Mucosa of stomach (tissue), 1 donor: Measurements from ENCODE around the gene CMYA5.

Source experiments
- H3K27me3 ChIP-seq: one replicate; pipeline ENCODE4 v1.7.0; 2013; ENCODE audit warnings: mild to moderate bottlenecking, low read length; ENCODE audit not compliant: control insufficient read depth, insufficient read depth
- H3K36me3 ChIP-seq: one replicate; pipeline ENCODE4 v1.7.0; 2013; ENCODE audit warnings: low read length; ENCODE audit not compliant: control insufficient read depth, insufficient read depth
- H3K4me1 ChIP-seq: one replicate; pipeline ENCODE4 v1.7.0; 2013; ENCODE audit warnings: mild to moderate bottlenecking, low read length; ENCODE audit not compliant: control insufficient read depth, insufficient read depth
- H3K4me3 ChIP-seq: one replicate; pipeline ENCODE4 v1.7.0; 2013; ENCODE audit warnings: low read length
- H3K9ac ChIP-seq: one replicate; pipeline ENCODE4 v1.7.0; 2013; ENCODE audit warnings: mild to moderate bottlenecking, low read length, moderate library complexity
- H3K9me3 ChIP-seq: one replicate; pipeline ENCODE4 v1.7.0; 2013; ENCODE audit warnings: mild to moderate bottlenecking, low read length, moderate library complexity; ENCODE audit not compliant: control insufficient read depth
- donor health status: Pancreatic carcinoma.

CMYA5 gene

DNA sequence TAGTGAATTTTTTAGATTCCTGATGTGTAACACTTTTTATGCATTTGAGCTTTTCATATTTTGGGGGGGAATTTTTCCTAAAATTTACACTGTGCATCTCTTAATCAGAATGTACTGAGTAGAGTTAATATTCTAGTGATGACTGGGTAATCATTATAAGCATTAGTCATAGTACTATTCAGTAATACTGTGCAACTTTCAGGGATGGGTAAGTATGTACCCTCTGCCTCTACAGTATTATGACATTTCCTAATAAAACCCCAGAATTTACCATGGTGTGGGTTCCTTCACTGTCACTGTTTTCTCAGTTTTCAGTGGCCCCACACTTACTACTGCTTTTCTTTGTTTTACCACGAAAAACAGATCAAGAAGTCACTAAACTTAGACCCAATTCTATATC is 2.8 kb upstream of the CMYA5 start:
- Histone ChIP-seq H3K4me1 (no peaks in the 10 kb centered on the region), H3K36me3 (no peaks in the 10 kb centered on the region)

DNA sequence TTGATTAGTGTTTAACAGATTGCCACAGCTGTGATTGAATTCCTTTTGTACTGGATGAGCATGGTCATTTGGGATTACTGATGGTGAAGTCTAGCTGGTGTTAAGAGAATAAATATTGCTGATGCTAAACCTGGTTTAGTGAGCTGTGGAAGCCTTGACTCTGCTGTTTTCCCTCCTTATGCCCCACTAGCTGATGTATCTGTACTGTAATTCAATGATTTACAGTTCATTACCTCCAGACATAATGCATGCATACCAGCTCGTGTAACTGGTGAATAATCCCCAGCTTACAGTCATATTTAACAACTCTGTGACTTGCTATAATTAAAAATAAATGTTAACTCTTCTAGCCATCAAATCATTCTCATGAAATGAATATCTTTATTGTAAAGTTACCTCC is 1.7 kb upstream of the CMYA5 start:
- Histone ChIP-seq H3K9me3 (no peaks in the 10 kb centered on the region), H3K9ac (no peak overlapping the region), H3K27me3 (no peaks in the 10 kb centered on the region), H3K36me3 (no peaks in the 10 kb centered on the region), H3K4me1 (no peaks in the 10 kb centered on the region), H3K4me3 (no peak overlapping the region)

More for the DNA sequence above, 2.8 kb upstream of the CMYA5 start:
- Histone ChIP-seq H3K27me3 (no peaks in the 10 kb centered on the region), H3K9ac (no peak overlapping the region), H3K9me3 (no peaks in the 10 kb centered on the region), H3K4me3 (no peak overlapping the region)

DNA sequence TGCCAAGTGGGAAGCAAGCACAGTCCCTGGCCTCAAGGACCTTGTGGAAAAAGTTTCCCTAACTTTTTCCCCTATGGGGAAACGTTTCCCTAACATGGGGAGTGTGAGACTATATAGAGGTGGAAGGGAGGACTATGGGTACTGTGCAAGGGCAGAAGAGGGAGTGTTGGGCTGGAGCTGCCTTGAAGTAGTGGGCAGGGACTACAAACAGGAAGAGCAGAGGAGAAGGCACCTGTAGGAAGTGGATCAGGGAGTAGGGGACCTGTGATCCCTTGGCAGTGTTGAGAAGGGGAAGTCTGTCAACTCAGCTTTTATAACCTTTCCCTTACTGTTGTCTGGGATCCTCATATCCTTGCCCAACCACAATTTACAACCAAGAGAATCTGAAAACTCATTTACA is 1.4 kb downstream of the CMYA5 start:
- Histone ChIP-seq H3K9me3 (no peaks in the 10 kb centered on the region), H3K4me1 (no peaks in the 10 kb centered on the region), H3K36me3 (no peaks in the 10 kb centered on the region), H3K9ac (no peak overlapping the region), H3K4me3 (no peak overlapping the region), H3K27me3 (no peaks in the 10 kb centered on the region)

DNA sequence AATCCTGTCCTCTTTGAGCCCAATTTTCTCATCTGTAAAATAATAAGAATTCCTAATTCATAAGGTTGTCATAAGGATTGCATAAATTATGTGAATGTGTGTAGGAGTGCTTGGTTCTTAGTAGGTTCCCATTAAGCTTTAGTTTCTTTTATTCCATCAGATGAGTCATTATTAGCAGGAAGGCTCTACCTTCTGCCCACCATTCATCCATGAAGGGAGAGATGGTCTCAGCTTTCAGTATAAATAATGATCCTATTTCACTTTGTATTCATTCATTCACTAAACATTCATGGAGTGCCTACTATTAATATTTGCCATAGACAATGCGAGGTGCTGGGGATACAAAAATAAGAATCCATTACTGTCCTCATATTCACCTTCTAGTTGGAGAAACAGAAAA is 3.0 kb downstream of the CMYA5 start:
- no peaks in the 10 kb centered on the region for H3K36me3 ChIP-seq
- H3K4me3 ChIP-seq: no peak overlapping the region
- no peak overlapping the region for H3K9ac ChIP-seq
- no peaks in the 10 kb centered on the region for H3K27me3 ChIP-seq
- no peaks in the 10 kb centered on the region for H3K9me3 ChIP-seq
- no peaks in the 10 kb centered on the region for H3K4me1 ChIP-seq

DNA sequence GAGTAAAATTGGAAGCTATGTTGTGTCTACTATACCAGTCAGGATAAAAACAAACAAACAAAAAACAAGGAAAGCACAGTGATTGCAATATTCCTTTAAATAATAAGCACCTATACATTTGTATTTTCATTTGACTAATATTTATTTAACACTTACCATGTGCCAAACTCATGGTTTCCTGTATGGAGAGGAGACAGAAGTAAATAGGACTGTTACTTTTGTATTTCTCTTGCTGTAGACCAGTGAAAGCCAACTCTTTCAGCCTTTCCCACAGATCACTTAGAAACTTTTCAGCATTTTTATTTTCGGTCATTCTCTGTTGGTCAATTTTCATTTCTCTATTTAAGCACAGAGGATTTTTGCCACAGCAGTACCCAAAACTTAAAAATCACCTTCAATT is 4.5 kb downstream of the CMYA5 start:
- H3K27me3 ChIP-seq: no peaks in the 10 kb centered on the region

DNA sequence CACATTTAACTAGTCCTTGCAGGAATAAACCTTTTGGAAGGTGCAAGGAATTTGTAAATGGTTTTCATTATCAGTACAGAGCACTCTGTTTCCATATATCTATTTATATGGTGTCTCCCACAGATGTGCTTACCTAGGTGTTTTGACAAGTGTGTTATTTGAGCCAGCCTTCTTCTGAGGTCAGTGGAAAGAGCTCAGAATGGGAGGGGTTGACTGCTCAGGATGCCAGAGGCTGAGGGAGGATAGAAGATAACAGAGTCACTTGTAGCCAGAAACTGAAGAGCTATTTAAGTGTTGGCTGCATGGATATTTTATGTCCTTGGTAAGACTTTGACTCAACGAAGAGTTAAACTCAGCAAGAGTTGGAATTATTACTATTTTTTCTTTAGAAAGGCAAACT is 5.0 kb downstream of the CMYA5 start:
- Histone ChIP-seq H3K27me3 (no peaks in the 10 kb centered on the region), H3K9ac (no peak overlapping the region), H3K4me1 (no peaks in the 10 kb centered on the region), H3K36me3 (no peaks in the 10 kb centered on the region), H3K4me3 (no peak overlapping the region), H3K9me3 (no peaks in the 10 kb centered on the region)

More for the DNA sequence above, 4.5 kb downstream of the CMYA5 start:
- no peaks in the 10 kb centered on the region for H3K9me3 ChIP-seq
- no peaks in the 10 kb centered on the region for H3K36me3 ChIP-seq
- no peaks in the 10 kb centered on the region for H3K4me1 ChIP-seq
- no peak overlapping the region for H3K4me3 ChIP-seq
- no peak overlapping the region for H3K9ac ChIP-seq

DNA sequence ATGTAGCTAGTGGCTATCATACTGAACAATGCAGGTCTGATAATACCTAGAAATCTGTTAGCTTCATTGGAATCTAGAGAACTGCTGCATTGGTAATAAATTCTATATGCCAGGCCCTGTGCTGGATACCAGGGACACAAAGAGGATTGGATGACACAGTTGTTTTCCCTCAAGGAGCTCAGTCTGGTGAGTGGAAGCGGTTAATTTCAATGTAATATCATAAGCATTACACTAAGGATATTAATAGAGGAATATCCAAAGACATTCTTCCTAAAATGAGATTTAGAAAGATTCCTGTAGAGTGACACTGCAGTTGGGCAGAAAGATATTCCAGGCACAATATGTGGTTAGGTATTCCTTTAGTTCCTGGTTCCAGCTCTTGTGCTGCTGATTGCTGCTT is 5.9 kb downstream of the CMYA5 start:
- Histone ChIP-seq H3K36me3 (no peaks in the 10 kb centered on the region), H3K4me3 (no peak overlapping the region), H3K4me1 (no peaks in the 10 kb centered on the region), H3K9me3 (no peaks in the 10 kb centered on the region), H3K9ac (no peak overlapping the region), H3K27me3 (no peaks in the 10 kb centered on the region)

DNA sequence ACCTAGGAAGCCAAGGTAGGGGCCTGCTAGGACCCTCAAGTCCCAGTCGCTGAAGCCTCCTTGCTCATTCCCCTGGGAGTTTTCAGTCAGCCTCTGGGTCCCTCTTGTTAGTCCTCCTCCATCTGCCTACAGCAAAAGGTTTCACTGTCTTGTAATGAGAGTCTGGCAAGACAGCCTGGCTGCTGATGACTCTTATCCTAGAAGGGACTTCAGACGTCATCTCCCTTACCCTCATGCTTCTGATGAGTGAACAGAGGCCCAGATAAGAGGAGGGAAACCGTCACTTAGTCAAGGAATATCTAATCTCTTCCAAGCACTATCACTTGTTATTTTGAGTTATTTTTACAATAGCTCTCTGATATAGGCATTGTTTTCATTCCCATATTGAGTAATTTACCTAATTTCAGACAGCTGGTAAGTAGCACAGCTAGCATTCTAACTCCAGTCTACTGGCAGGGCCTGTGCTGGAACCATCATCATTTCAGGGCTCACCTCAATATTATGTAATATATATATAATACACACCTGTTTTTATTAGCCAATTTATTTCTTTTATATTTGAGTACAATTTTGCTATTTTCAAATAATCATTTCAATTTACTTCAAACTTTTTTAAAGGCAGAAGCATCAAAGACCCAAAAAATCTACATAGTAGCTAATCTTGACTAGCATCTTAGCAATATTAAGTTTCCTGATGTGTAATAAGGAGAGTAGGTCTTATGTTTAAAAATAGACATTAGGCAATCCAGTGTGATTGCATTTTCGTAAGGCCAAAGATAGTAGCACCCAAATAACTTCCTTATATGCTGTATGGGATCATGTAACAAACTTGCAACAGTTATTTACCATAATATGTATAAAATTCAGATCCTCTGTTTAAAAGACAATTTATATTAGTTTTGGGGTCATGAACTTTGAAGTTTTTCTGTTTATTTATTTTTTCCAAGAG is 7.9 kb downstream of the CMYA5 start:
- Histone ChIP-seq H3K36me3 (no peaks in the 10 kb centered on the region), H3K9me3 (no peaks in the 10 kb centered on the region), H3K4me3 (no peak overlapping the region)

DNA sequence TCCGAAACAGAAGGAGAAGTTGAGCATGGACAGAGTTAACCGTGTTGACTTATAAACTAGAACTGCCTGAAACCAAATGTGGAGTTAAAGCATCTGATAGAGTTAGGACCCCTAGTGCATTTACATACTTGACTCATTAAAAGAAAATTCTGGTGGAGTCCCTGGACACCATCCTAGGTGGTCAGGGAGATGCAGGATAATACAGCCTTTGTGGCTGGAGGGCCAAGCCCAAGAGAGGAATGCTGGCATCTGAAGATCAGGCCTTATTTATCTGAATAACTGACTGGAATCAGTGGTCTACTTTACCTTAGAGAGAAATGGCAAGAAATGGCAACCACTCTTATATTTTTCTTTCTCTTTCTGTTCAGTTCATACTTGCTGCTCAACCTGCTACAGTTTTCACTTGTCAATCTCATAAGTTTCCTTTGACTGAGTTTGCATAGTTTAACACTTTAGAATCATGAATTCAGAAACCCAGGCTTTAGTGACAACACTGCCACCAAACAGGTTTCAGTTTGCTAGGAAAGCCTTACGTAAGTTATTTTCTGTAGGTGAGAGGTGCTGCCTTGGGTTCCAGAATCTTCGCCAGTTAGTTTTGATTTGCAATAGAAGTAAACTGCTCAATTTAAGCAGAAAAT is 10.2 kb downstream of the CMYA5 start:
- no peaks in the 10 kb centered on the region for H3K36me3 ChIP-seq
- H3K4me1 ChIP-seq: no peaks in the 10 kb centered on the region
- no peak overlapping the region for H3K4me3 ChIP-seq
- no peaks in the 10 kb centered on the region for H3K9me3 ChIP-seq
- no peak overlapping the region for H3K9ac ChIP-seq
- no peaks in the 10 kb centered on the region for H3K27me3 ChIP-seq

More for the DNA sequence above, 7.9 kb downstream of the CMYA5 start:
- Histone ChIP-seq H3K9ac (no peak overlapping the region), H3K27me3 (no peaks in the 10 kb centered on the region), H3K4me1 (no peaks in the 10 kb centered on the region)

DNA sequence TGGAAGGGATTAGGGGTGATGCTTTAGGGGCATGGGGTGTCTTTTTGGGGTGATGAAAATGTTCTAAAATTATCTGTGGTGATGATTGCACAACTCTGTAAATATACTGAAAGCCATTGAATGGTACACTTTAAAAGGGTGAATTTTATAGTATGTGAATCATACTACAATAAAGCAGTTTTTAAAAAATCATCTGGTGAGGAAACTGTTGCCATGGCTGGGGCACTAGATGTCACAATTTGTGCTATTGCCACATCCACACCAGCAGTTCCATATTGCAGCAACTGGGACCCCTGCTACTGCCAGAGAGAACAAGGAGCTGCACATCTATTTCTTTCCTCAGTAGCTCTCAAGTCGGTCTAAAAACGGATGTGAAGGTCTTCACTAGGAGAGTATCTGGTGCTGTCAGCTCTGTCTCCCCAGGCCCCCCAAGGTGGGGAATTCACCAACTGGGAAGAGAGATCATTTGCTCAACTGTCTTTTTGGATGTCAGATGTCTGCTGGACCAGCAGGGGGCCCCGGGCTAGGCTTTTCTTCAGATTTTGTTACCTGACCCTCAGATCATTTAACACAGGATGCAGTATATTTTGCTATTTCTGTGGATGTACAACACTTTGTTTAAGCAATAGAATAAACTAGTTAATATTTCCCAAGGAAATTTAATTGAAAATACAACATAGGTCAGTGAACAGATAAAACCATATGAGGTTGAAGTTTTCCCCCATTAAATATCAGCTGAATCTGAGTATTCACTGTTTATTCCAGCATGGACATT is 13.2 kb downstream of the CMYA5 start:
- H3K4me3 ChIP-seq: no peak overlapping the region
- no peaks in the 10 kb centered on the region for H3K27me3 ChIP-seq
- H3K36me3 ChIP-seq: no peaks in the 10 kb centered on the region
- no peak overlapping the region for H3K9ac ChIP-seq
- H3K4me1 ChIP-seq: no peaks in the 10 kb centered on the region
- no peaks in the 10 kb centered on the region for H3K9me3 ChIP-seq

DNA sequence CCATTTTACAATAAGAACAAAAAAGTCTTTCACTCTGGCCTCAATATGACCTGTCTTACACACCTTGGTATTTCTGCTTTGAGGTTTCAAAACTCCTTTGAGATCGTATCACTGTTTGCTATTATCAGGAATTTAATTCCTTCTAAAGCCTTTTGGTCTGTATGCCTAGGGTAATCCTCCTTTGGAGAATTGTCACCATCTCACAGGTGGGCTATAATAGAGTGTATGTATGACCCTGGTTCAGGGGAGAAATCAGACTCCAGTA is 13.7 kb downstream of the CMYA5 start:
- no peak overlapping the region for H3K4me3 ChIP-seq
- H3K4me1 ChIP-seq: no peaks in the 10 kb centered on the region
- H3K9me3 ChIP-seq: no peaks in the 10 kb centered on the region
- no peak overlapping the region for H3K9ac ChIP-seq
- no peaks in the 10 kb centered on the region for H3K27me3 ChIP-seq
- no peaks in the 10 kb centered on the region for H3K36me3 ChIP-seq

DNA sequence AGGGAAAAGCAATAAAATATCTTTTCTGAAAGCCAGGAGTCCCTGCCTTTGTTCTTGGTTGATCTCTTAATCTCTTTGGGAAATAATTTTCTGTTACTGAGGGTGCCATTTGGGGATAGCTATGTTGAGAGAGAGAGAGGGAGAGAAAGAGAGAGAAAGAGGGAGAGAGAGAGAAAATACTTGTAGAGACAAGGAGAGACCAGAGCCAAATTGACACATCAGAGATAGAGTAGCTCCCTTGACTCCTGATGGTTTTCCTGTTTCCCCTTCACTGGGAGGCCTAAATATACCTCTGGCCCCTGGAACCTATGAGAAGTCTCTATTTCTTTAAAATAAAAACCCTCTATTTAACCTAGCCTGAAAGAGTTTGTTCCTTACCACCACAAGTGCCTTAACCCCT is 14.9 kb downstream of the CMYA5 start:
- H3K27me3 ChIP-seq: no peaks in the 10 kb centered on the region
- no peaks in the 10 kb centered on the region for H3K36me3 ChIP-seq
- H3K9ac ChIP-seq: no peak overlapping the region
- no peaks in the 10 kb centered on the region for H3K9me3 ChIP-seq
- H3K4me3 ChIP-seq: no peak overlapping the region
- H3K4me1 ChIP-seq: no peaks in the 10 kb centered on the region
